GM21723 (cell line): ENCODE data around the gene AIFM2.
A peak's percentile ranks its signal among the peaks of the same experiment; 100 is the strongest.
"Not testable (repeated sequence)": the region's sequence is repeated elsewhere in the genome, so short reads cannot be mapped to it uniquely, and the experiment has no call there.

Source experiments
- ATAC-seq: cut with Tn5 transposase; IDR thresholded peaks from one replicate; pipeline ENCODE4 v1.9.1; 2021; ENCODE audit warnings: mild to moderate bottlenecking, moderate library complexity; ENCODE audit not compliant: unreplicated experiment

Gene AIFM2

DNA sequence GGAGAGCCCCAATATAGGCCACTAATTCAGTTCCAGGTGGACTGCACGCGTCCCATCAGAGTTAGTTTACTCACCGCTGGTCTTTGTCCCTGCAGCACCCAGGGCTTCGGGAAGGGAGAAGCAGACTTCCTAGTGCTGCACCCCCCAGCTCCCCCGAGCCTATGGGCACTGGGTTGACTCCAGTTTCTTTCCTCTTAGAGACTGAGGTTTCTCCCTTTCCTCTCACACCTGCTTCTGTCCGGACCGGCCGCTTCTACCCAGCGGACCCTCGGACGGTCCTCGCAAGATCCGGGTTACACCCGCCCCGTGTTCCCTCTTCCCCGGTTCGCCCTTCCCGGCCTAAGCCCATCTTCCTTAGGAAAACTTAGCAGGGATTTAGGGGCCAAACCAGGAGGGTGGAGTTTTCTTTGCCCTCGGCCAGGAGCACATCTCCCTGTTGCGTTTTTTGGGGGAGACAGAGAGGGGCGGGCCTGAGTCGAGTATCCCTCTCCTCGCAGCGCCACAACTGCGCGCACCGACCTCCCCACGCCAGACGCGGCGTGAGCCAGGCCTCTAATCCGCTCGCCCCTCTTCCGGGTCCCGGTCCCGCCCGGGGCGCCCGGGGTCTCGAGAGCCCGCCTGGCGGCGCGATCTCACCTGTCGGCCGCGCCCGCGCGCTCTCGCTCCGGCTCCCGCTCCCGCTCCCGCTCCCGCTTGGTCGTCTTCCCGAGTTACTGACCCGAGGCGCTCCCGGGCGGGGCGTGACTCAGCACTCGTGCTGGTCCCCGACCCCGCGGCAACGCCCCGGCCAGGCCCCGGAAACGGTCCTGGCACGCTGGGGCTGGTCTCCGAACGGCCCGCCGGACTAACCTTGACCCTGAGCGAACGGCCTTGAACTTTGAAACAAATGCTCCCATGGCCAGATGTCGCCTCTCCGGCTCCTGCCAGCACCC lies at the start of gene AIFM2:
TSS of gene AIFM2 (minus strand) at position 728 of the 932 bp plus-strand sequence. CDS start 8,741 bp downstream, outside the sequence.
- ATAC-seq, result peak; percentile 81

DNA sequence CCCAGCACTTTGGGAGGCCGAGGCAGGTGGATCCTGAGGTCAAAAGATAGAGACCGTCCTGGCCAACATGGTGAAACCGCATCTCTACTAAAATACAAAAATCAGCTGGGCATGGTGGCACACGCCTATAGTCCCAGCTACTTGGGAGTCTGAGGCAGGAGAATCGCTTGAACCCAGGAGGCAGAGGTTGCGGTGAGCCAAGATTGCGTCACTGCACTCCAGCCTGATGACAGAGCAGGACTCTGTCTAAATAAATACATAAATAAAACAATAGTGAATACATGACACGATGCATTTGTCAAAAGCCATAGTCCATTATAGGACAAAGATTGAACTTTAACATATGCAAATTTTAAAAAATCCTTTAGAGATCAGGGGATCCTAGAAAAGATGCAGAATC lies 46.6 kb upstream of the AIFM2 start:
- ATAC-seq, result not testable (repeated sequence)

DNA sequence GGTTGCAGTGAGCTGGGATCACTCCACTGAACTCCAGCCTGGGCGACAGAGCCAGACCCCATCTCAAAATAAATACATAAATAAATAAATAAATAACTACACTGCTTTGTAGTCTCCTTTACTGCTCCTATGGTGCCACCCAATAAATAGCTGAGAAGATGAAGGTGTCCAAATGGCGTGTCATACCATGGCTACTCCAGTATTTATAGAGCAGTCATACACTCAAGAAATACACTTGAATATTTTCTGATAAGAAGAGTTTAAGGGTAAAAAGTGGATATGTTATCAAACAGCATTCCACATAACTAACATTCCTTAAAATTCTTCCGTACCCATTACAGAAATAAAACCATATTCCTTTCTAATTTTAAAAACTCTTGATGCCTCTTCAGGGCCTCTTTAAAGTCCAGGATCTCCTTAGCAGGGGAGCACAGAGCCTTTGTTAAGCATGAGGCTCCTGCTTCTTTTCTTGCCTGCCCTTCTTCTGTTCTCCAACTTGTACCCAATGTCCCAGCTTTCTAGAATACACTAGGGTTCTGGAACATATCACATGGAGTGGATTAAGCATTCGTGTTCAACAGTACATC lies 45.6 kb upstream of the AIFM2 start:
- no peak for ATAC-seq

DNA sequence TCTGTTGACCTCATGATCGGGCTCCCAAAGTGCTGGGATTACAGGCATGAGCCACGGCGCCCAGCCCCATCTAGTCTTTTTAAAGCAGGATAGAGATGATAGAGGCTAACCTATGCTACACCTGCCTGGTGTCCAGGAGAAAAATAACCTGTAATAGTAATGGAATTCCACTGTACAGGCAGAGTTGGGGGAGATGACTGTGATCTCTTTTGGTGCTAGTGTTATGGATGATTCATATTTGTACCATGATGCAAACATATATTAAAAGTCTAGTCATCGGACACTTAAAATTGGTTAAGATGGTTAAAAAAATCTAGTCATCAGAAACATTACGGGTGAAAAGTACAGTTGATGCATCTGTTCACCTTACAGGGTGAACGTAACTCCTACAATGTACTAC lies 43.8 kb upstream of the AIFM2 start:
- ATAC-seq, result no peak

DNA sequence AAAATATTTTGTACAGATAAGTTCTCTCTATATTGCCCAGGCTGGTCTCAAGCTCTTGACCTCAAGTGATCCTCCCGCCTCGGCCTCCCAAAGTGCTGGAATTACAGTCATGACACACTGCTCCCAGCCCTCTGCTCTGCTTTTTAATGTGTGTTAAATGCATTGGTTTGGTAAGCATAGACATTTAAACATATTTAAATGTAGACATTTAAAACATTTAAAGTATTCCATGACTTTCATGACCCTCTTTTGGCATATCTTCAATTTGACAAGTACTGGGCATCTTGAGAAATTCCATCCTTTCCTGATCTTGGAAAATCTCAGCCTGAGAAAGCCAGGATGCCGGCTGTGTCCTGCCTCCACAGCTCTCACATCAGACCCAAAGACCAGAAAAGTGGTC lies 42.9 kb upstream of the AIFM2 start:
- ATAC-seq, result no peak

DNA sequence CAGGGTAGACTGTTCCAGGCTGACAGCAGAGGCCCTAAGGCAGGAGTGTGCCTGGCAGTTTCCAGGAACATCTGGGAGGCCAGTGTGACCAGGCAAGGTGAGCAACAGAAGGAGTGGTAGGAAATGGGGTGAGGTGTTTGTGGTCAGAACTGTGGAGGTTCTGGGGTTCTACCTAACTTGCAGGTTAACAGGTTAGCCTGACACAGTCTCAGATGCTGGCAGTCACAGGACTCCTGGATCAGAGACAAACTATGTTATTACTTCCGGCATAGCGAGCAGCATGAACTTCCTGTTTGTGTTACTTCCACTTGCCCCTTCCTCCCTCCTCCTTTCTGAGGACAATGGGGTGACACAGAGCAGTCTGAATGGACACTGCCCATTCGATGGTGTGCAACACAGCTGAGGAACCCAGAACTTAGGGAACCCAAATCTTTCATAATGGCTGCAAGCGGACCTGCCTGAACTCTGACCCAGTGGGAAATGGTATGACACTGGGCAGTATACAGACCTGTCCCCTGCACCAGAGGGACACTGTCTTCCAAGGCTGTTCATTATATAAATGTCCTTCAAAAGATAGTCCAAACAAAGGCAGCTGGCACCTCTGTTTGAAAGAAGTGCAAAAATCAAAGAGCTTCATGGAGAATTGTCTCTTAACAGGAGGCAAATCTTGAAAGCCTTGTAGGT lies 41.6 kb upstream of the AIFM2 start:
- ATAC-seq, result no peak

DNA sequence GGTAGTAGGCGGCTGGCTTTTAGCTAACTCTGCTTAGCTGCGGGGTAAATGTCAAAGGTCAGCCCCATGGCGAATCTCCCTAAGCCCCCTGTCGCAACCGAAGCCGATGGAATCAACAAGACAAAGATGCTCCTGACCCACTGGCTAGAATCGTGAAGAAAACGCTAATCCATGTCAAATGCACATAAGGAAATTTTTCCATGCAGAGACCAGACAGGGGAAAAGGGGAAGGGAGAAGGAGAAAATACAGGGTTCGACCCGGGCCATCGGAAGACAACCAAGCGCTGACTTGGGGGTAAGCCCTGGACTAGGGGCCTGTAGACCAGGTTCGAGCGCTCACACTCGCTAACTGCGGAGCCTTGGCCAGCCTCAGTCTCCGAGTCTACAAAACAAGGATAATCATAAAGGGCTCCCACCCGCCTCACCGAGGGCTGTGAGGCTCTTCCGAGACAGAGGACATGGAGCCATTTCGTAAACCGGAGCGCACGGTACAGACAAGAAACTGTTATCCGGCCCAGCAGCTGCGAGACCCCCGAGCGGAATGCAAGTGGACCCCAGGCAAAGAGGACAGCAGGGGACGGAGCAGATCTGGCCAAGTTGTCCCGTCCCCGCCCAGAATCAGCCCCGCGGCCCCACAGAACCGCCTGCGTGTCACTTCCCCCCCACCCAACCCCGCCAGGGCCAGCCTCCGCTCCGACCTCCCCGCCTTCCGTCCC lies 37.2 kb upstream of the AIFM2 start:
- ATAC-seq, result peak; percentile 15

DNA sequence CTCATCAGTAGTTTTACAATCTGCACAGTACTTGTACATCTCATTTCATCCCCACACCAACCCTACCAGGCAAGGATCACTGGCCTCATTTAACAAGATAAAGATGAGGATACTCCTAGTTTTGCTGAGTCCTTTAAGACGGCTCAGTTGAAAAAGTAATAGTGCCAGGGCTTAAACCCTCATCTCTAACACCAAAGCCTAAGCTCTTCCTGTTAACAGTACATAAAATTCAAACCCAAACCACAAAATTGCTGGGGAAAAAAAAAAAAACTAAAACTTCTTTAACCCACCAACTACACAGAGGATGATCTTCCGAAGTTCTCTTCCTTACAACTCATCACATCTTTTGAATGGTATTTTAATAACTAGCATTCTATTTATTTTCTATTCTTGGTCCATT lies 36.4 kb upstream of the AIFM2 start:
- ATAC-seq, result no peak

DNA sequence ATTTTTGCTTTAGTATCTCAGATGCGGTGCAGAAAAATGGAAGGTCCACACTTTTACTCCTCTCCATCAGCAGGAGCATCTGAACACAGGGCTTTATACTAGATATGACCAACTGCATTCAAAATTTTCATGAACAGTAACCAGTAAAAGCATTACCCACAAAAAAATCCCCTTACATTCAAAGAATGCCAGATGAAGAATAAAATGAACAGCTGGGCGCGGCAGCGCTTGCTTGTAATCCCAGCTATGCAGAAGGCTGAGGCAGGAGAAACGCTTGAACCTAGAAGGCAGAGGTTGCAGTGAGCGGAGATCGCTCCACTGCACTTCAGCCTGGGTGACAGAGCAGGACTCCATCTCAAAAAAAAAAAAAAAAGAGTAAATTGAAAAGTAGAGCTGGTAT lies 34.6 kb upstream of the AIFM2 start:
- ATAC-seq, result no peak

DNA sequence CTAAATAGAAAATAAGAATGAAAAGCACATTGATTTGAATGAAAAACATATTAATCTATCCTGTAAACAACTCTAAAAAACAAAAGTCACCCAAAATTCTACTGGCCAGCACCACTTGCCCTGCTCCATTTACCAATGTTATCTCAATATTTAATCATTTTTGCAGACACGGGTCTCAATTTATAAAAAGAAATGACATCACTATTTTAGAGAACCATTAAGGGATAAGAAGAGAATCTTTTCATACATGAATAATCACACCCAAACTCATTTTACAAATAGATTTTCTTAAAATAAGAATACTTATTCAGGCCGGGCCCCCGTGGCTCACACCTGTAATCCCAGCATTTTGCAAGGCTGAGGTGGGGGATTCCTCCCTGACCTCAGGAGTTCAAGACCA lies 33.8 kb upstream of the AIFM2 start:
- ATAC-seq, result no peak

DNA sequence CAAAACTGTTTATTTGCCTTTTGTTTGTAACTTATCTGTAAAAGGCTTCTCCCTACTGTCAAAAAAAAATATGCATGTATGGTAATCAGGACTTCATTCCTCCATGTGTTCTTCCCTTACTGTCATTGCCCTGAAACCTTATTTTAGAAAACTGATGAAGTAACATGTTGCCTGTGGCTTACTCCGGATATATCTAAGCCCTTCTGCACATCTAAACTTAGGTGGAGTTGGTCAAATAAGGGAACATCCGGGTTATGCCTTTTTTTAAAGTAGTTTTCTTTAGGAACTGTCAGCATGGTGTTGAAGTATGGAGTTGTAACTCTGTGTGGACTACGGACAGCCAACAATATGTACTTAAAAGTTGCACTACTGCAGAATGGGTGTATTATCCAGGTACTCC lies 31.5 kb upstream of the AIFM2 start:
- no peak for ATAC-seq

DNA sequence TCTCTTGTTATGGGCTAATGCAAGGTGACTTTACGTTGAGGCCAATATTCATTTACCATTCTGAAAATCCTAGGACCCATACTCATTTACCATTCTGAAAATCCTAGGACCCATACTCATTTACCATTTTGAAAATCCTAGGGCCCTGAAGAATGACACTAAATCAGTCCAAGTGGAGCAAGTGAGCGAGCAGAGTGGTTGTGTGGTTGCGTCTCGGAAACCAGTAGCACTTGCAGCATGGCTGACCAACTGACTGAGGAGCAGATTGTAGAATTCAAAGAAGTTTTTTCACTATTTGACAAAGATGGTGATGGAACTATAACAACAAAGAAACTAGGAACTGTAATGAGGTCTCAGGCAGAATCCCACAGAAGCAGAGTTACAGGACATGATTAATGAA lies 30.8 kb upstream of the AIFM2 start:
- no peak for ATAC-seq

DNA sequence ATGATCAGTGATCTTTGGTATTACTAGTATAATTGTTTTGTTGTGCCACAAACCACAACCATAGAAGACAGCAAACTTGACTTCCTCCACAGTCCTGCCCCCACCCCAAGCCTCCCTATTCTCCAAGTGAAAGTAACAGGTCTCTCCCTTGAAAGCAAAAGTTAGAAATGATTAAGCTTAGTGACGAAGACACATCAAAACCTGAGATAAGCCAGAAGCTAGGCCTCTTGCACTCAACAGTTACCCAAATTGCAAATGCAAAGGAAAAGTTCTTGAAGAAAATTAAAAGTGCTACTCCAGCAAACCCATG lies 30.2 kb upstream of the AIFM2 start:
- ATAC-seq, result peak; percentile 83

DNA sequence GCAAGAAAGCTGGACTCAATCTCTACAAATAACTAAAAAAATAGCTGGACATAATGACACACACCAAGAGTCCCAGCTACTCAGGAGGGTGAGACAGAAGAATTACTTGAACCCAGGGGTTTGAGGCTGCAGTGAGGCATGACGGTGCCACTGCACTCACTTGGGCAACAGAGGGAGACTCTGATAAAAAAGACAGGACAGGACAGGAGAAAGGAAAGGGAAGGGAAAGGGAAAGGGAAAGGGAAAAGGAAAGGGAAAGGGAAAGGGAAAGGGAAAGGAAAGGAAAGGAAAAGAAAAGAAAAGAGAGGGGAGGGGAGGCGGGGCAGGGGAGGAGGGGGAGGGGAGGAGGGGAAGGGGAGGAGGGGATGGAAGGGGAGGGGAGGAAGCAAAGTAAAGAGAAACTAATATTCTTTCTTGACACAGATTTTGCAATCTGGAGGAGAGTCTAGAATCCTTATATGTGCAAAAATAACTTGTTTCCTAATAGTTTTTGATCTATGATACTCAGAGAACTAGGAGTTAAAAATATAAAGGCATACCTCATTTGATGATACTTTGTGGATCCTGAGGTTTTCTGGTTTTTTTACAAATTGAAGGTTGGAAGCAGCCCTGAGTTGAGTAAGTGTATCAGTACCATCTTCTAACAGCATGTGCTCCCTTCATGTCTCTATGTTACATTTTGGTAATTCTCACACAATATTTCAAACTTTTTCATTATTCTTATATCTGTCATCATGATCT lies 29.7 kb upstream of the AIFM2 start:
- ATAC-seq, result peak; percentile 24

DNA sequence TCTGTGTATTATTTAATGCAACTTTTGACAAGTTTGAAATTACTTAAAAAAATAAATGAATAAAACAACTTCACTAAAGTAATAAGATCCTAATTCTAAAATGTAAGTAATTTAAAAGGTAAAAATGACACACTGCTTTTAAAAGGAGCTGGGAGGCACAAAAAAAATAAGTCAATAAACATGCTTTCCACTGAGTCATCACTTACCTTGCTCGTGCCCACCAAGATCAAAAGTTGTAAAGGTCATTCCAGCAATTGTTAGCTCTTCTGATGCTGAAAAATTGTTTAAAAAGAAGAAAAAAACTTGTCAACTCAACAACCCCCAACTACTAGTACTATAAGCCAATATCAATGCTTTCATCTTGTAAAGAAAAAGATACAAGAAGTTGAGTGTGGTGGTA lies 28.2 kb upstream of the AIFM2 start:
- ATAC-seq, result no peak

DNA sequence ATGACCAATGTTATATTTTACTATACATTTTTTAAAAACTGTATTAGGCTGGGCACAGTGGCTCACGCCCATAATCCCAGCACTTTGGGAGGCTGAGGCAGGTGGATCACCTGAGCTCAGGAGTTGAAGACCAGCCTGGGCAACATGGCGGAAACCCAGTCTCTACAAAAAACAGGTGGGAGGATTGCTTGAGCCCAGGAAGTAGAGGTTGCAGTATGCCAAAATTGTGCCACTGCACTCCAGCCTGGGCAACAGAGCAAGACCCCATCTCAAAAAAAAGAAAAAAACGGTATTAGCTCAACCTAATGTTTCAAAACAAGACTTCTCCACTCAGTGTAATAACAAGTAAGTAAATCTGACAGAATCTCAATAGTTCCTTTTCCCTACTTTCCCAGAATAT lies 26.7 kb upstream of the AIFM2 start:
- not testable (repeated sequence) for ATAC-seq

DNA sequence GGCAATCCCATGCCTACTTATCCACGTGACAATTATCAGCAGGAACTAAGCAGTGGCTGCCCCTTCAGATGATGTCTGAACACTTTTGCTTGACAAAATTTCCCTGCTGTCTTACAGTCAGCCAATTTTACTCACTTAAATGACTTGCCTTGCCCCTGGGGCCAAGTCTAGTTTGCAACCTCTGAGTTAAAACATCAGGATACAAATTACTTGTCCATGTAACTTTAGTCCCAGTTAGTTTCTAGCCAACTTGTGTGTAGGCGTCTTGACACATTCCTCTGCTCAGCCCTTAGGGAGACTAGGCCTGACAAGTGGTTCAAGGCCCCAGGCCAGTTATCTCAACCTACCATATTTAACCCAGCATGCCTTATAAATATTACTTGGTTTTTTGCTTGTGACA lies 25.5 kb upstream of the AIFM2 start:
- ATAC-seq, result no peak

DNA sequence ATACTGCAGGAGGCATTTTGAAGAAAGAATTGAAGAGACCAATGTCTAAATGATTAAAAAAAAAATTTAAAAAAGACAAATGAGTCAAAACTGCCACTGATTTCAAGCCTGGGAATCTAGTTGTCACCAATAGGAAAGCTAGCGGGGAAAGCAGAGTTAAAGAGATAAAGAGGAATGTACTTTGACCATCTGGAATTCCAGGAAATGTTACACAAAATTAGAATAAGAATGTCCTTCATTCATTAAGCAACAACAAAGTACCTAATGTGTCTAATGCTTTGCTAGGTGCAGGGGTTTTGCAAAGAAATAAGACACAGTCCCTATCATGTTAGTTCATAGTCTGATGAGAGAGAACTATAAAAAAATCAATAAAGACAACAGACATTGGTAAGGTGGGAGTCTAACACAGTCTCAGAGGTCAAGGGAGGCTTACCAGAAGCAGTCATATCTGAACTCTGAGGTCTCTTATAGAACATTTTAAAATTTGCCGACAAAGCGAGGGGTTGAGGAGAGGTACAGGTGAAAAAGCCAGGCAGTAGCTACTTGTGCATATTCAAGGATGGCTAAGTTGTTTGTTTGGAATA lies 22.7 kb upstream of the AIFM2 start:
- no peak for ATAC-seq

DNA sequence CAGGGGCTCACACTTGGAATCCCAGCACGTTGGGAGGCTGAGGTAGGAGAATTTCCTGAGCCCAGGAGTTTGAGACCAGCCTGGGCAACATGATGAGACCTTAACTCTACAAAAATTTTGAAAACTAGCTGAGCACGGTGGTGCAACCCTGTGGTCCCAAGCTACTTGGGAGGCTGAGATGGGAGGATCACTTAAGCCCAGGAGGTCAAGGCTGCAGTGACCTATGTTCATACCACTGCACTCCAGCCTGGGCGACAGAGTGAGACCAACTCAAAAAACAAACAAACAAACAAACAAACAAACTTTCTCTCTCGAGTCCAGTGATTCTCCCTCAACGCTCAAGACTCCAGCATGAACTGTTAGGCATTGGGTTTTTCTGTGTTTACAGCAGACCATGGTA lies 15.9 kb upstream of the AIFM2 start:
- no peak for ATAC-seq

DNA sequence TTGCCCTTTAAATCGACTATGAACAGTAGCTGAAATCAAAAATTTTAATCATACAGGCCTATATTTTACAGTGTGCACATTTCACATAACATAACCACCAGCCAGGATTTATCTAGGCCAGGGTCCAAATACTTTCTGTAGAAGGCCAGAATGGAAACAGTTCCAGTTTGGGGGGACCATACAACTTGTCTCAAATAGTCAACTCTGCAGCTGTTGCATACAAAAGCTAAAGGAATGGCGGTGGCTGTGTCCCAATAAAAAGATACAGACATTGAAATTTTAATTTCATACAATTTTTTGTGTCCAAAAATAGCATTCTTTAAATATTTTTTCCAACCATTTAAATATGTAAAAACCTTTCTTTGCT lies 14.6 kb upstream of the AIFM2 start:
- no peak for ATAC-seq
